Astrocyte (in vitro differentiated cells and primary cell): ENCODE results near the gene BRD7. TPM values are rescaled to one million over a fixed set of nuclear protein-coding genes. Genes with fewer than 3 reads are reported as not detected.

Experiments
- DNase-seq: peaks from one replicate; pipeline ENCODE4 v3.0.0-alpha.2; 2010; ENCODE audit warnings: low read depth
- FAIRE-seq: peaks from 2 replicates; lab custom pipeline; 2011; peaks lifted over from hg19 to GRCh38; lab: Jason Lieb, UNC
- H2AFZ ChIP-seq: 2 replicates; pipeline ENCODE4 v1.6.0; 2012; ENCODE audit warnings: low read depth, low read length, inconsistent platforms
- H3K27ac ChIP-seq: 2 replicates; pipeline ENCODE4 v1.5.1; 2011; ENCODE audit warnings: low read depth, low read length, inconsistent platforms
- H3K27me3 ChIP-seq: 2 replicates; pipeline ENCODE4 v1.6.0; 2011; ENCODE audit warnings: low read length, inconsistent platforms; ENCODE audit not compliant: insufficient read depth
- H3K36me3 ChIP-seq: 2 replicates; pipeline ENCODE4 v1.5.1; 2011; ENCODE audit warnings: low read length, inconsistent platforms; ENCODE audit not compliant: insufficient read depth
- H3K4me1 ChIP-seq: 2 replicates; pipeline ENCODE4 v1.5.1; 2011; ENCODE audit warnings: low read length, inconsistent platforms; ENCODE audit not compliant: insufficient read depth
- H3K4me2 ChIP-seq: 2 replicates; pipeline ENCODE4 v1.6.0; 2012; ENCODE audit warnings: low read length, inconsistent platforms
- H3K4me3 ChIP-seq: 2 replicates; pipeline ENCODE4 v1.5.1; 2011; ENCODE audit warnings: low read depth, mild to moderate bottlenecking, low read length, inconsistent platforms; ENCODE audit not compliant: insufficient read depth
- H3K79me2 ChIP-seq: 2 replicates; pipeline ENCODE4 v1.6.0; 2012; ENCODE audit warnings: mild to moderate bottlenecking, low read length, inconsistent platforms; ENCODE audit not compliant: insufficient read depth
- H3K9ac ChIP-seq: 2 replicates; pipeline ENCODE4 v1.6.0; 2012; ENCODE audit warnings: mild to moderate bottlenecking, low read length, inconsistent platforms
- H3K9me3 ChIP-seq: 2 replicates; pipeline ENCODE4 v1.5.1; 2012; ENCODE audit warnings: low read depth, mild to moderate bottlenecking, low read length, inconsistent platforms; ENCODE audit not compliant: insufficient read depth
- H4K20me1 ChIP-seq: 2 replicates; pipeline ENCODE4 v1.6.0; 2012; ENCODE audit warnings: low read length, inconsistent platforms; ENCODE audit not compliant: insufficient read depth
- H3K27ac Mint-ChIP-seq: one replicate; pipeline ENCODE4 v1.8.0; 2021; ENCODE audit warnings: mild to moderate bottlenecking, mixed read lengths; ENCODE audit not compliant: unreplicated experiment
- H3K27me3 Mint-ChIP-seq: one replicate; pipeline ENCODE4 v1.8.0; 2021; ENCODE audit warnings: low read depth, mixed read lengths; ENCODE audit not compliant: unreplicated experiment
- H3K36me3 Mint-ChIP-seq: one replicate; pipeline ENCODE4 v1.8.0; 2021; ENCODE audit warnings: low read depth, mixed read lengths; ENCODE audit not compliant: unreplicated experiment
- H3K4me1 Mint-ChIP-seq: one replicate; pipeline ENCODE4 v1.8.0; 2021; ENCODE audit warnings: low read depth, mixed read lengths; ENCODE audit not compliant: unreplicated experiment
- H3K4me3 Mint-ChIP-seq: one replicate; pipeline ENCODE4 v1.8.0; 2021; ENCODE audit warnings: mild to moderate bottlenecking, moderate library complexity, mixed read lengths; ENCODE audit not compliant: unreplicated experiment
- H3K9me3 Mint-ChIP-seq: one replicate; pipeline ENCODE4 v1.8.0; 2021; ENCODE audit warnings: mild to moderate bottlenecking, mixed read lengths; ENCODE audit not compliant: unreplicated experiment
- CTCF ChIP-seq: IDR thresholded peaks from 2 replicates; pipeline ENCODE4 v1.5.1; 2011; ENCODE audit warnings: low read depth, mild to moderate bottlenecking, inconsistent platforms, low read length, moderate library complexity; ENCODE audit not compliant: insufficient read depth
- EZH2 ChIP-seq: IDR thresholded peaks from 2 replicates; pipeline ENCODE4 v1.6.1; 2012; ENCODE audit warnings: mild to moderate bottlenecking, low read length, inconsistent platforms; ENCODE audit not compliant: insufficient read depth
- total RNA-seq: library from RNA; stranded (reverse); gene quantifications from 2 replicates; pipeline ENCODE4 v1.2.1, GENCODE V29; 2021

Gene BRD7
- total RNA-seq, 1 donor from 2014 or later: 58.5 TPM

- peaks cover 6% of the 10 kb centered on the region for H3K79me2 ChIP-seq
- H3K9me3 ChIP-seq: no peaks in the 10 kb centered on the region
- DNase-seq (no peak), FAIRE-seq (no peak)
- H3K4me1 Mint-ChIP-seq: peaks cover 7% of the 10 kb centered on the region
- H3K27me3 Mint-ChIP-seq: no peaks in the 10 kb centered on the region
- H2AFZ ChIP-seq: no peak overlapping the region
- TF ChIP-seq CTCF: no peak
- H3K36me3 Mint-ChIP-seq: peaks cover 7% of the 10 kb centered on the region
- no peaks in the 10 kb centered on the region for H3K4me1 ChIP-seq
- H3K27ac Mint-ChIP-seq: no peak overlapping the region
- no peak overlapping the region for H3K27ac ChIP-seq
- no peak overlapping the region for H3K4me2 ChIP-seq
- no peak overlapping the region for H3K9ac ChIP-seq
- peaks cover 5% of the 10 kb centered on the region for H3K9me3 Mint-ChIP-seq
- no peak overlapping the region for H3K4me3 Mint-ChIP-seq
- no peaks in the 10 kb centered on the region for H3K36me3 ChIP-seq
- peaks cover 68% of the 10 kb centered on the region for H4K20me1 ChIP-seq
- H3K27me3 ChIP-seq: no peaks in the 10 kb centered on the region
- no peak overlapping the region for H3K4me3 ChIP-seq
Measured at GRCh38 chr16:50275428-50276325, 93.1 kb downstream of the BRD7 start.

- Mint-ChIP-seq H3K9me3 (peaks cover 5% of the 10 kb centered on the region), H3K36me3 (peaks cover 3% of the 10 kb centered on the region), H3K4me1 (peaks cover 7% of the 10 kb centered on the region), H3K27me3 (no peaks in the 10 kb centered on the region), H3K27ac (no peak overlapping the region), H3K4me3 (no peak overlapping the region)
- no peak overlapping the region for H2AFZ ChIP-seq
- no peak overlapping the region for H3K27ac ChIP-seq
- H3K4me2 ChIP-seq: no peak overlapping the region
- no peak for TF ChIP-seq CTCF
- no peak for TF ChIP-seq EZH2
- no peak for FAIRE-seq
- H3K9me3 ChIP-seq: no peaks in the 10 kb centered on the region
- no peaks in the 10 kb centered on the region for H3K4me1 ChIP-seq
- no peak for DNase-seq
- no peaks in the 10 kb centered on the region for H3K27me3 ChIP-seq
- H3K36me3 ChIP-seq: no peaks in the 10 kb centered on the region
- peaks cover 63% of the 10 kb centered on the region for H4K20me1 ChIP-seq
- no peak overlapping the region for H3K4me3 ChIP-seq
- no peak overlapping the region for H3K9ac ChIP-seq
- peaks cover 6% of the 10 kb centered on the region for H3K79me2 ChIP-seq
Measured at GRCh38 chr16:50275098-50275415, 93.7 kb downstream of the BRD7 start.
